GM19193 (cell line): ENCODE results near the gene COPB2.

Experiments used
- POLR2A ChIP-seq: IDR thresholded peaks from 4 replicates; pipeline ENCODE4 v1.6.1; 2011; ENCODE audit not compliant: insufficient read depth, insufficient read length; ENCODE audit errors: extremely low read depth

The COPB2 gene

DNA sequence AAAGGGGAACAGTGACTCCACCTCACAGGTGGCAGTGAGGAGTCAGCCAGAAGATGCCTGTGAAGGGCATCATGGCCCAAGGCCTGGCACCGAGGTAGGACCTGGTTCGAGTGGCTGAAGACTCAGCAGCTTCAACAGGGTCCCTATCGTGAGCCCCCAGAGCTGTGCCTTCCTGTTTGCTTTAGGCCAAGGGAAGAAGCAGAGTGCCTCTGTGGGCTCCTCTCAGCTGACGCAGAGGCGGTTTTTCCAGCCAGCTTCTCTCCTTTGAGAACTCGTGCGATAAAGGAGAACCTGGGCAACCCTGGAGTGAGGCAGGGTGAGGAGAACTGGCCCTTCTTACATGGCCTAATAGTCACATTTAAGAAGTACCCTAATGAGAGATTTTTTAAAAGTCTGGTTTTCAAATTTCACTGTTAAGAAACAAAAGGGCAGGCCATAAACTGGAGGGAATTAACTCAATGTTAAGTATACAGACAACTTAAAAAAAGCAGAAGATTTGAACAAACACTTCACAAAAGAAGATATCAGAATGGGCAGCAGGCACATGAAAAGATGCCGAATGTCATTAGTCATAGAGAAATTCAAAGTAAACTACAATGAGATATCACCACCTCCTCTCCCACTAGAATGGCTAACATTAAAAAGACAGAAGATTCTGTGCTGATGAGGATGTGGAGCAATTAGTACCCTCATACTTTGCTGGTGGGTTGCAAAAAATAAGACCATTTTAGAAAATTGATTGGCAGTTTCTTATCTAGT lies 68.7 kb downstream of the COPB2 start:
- TF ChIP-seq POLR2A = no peak

DNA sequence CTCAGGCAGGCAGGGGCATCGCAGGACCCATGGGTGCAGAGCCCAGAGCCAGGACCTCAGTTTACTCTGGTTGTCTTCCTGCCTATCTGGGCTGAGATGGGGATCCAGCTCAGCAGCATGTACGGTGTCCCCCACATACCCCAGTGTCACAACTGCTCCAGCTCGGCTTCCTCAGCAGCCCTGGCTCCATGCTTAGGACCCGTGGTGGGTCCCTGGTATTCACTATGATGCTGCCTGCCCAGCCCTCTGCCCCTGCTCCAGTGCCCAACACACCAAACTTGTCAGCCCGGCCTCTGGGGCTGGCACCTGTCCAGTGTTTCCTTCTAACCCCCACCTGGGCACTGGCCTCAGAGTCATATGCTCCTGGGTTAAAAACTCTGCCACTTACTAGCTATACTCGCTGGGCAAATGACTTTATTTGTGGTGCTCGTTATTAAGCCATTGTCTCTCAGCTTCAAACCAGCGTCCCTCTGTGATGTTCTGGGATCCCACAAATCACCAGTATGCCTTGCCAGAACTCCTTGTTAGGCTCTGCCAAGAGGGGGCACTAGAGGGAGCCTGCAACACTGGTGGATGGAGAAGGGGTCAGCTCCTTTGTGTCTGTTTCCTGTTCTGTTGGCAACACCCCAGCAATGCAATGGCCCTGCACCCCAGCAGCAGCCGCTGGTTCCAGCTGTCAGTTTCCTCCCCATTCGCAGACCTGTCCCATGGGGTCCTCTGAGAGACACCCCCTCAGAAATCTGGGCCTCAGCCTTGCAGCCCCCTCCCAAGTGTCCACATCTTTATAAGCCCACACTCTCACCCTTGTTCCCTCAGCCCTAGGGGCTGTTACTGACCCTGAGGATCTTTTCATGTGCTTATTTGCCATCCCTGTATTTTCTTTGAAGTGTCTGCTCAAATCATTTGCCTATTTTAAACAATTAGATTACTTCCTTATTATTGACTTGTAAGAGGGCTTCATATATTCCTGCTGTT lies 69.7 kb downstream of the COPB2 start:
- TF ChIP-seq POLR2A = no peak

DNA sequence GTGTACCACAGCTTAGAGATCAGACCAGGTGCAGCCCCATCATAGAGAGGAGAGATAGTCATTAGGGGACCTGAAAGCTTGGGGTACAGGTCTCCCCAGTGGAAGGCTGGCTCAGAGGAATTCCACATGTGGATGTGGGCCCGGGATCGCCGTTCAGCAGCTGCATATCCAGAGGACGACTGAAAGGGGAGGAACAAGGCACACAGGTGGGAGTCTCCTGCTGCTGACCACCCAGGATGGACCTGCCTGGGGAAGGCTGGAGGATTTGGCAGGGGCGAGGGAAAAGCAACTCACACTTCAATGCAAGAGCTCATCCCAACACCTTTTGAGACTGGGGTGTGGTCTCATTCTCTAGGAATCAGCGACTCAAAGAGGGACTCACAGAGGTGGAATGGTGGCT lies 70.6 kb downstream of the COPB2 start:
- no peak for TF ChIP-seq POLR2A

DNA sequence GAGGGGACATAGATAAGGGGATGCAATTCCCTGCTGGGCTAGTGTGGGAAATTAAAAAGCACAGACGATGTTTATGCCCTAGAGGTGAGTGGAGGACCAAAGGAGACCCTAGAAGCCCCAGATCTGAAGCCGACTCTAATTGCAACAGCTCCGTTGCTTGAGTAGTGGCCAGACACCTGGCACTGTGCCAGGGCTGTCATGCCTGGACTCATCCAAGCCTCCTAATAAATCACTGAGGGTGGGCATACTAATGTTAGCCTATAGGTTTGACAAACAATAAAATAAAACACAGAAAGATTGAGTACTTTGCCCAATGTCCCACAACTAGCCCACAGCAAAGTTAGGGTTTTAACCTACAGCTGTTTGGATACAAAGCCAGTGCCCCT lies 71.0 kb downstream of the COPB2 start:
- no peak for TF ChIP-seq POLR2A

DNA sequence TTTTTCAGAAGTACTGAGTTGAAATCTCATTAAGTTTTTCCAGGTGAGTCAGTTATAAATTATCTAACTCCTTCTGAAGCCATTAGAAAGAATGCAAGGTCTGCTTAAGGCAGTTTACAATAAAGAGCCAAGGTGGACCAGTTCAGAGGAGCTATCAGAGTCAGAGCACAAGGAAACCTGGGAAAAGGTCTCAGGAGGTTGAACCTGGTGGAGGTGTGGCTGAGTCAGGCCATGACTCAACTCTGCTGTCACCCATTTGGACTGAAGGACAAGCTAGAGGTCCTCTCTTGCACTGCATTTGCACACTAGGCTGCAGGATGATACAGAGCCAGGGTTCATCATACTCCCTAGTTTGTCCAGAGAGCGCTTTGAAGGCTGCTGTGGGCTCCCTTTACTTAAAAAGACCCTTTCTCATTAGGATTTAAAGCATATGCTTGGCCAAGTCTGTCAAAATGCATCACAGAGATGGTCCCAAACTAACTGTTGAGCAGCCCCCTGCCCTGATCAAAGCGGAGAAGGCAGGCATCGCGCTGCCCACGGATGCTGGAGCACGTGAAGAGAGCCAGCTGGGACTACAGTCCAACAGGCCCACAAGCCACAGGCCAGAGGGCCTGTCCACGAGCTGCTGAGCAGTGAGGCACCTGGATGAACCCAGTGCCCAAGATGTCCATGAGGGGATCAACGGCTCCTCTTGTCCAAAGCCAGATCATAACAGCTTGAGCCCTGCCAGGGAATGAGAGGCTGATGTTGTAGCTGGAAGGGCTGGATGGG lies 71.6 kb downstream of the COPB2 start:
- TF ChIP-seq POLR2A = no peak

DNA sequence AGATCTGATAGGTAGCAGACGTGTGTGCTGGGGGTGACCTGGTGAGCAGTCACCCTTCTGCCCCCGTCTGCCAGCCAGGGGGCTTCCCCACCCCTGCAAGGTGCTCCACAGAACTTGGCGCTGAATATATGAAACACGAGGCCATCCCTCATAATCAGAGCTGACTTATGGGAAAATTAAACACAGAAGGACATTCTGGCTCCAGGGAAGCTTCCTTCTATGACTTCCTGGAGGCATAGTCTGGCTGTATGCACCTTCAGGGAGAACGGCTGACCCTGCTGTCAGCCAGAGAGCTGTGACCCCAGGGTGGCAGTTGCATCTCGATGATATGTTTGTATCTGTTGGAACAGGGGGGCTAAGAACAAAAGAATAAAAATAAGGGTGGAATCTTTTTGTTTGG lies 72.2 kb downstream of the COPB2 start:
- no peak for TF ChIP-seq POLR2A

GRCh38 chr3:139313921-139314320 lies 75.5 kb downstream of the COPB2 start:
- TF ChIP-seq POLR2A = no peak

DNA sequence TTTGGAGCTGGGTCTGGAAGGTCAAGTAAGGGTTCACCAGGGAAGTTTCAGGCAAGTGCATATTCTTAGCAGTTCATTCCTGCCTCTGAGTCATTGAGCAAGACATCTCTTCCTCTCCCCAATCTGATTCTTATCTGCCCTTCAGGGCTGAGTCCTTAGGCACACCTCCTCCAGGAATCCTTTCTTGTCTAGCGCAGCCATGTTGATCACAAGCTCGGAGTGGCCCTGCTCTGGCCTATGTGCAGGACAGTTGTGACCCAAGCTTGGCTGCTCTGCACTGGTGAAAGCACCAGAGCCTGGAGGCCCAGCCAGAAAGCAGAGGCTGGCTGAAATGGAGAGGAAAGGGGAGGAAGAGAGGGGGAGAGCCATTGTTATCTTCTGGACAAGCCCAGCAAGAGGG lies 76.5 kb downstream of the COPB2 start:
- TF ChIP-seq POLR2A = no peak

DNA sequence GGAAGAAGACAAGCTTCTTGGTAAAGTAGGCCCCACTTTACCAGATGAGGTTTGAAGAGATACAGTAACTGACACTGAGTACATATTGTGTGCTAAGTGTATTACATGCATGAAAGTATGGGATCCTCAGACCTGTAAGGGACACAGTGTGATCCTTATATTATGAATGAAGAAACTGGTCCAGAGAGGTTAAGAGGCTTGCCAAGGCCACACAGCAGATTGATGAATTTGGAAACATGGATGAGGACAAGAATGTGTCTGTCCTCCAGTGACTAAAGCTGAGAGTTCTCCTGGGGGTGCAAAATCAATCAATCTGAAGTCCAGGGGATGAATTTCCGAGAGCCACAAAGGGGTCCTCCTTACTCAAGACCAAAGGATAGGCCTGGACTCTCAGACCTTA lies 77.0 kb downstream of the COPB2 start:
- TF ChIP-seq POLR2A = no peak

- no peak for TF ChIP-seq POLR2A
These were observed 77.9 kb downstream of the COPB2 start for GRCh38 chr3:139311557-139311956.

- TF ChIP-seq POLR2A = no peak
These were observed 78.9 kb downstream of the COPB2 start for GRCh38 chr3:139310474-139310933.

DNA sequence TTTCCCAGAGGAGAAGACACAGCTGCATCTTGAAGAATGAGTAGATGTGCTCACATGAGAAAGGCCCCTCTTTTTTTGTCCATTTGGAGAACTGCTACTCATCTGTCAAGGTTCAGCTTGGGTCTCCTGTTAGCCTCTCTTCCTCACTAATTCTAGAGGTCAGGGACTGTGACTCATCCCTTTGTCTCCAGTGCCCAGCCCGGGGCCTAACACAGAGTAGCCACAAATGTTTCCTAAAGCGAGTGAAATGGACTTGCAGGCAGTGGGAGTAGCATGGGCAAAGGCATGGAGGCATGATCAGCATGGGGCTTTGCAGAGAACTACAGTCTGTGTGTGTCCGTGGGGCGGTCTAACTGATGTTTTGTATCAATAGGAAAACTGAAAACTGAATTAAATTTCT lies 79.6 kb downstream of the COPB2 start:
- TF ChIP-seq POLR2A = no peak

GRCh38 chr3:139309061-139309591 lies 80.3 kb downstream of the COPB2 start:
- TF ChIP-seq POLR2A = no peak

DNA sequence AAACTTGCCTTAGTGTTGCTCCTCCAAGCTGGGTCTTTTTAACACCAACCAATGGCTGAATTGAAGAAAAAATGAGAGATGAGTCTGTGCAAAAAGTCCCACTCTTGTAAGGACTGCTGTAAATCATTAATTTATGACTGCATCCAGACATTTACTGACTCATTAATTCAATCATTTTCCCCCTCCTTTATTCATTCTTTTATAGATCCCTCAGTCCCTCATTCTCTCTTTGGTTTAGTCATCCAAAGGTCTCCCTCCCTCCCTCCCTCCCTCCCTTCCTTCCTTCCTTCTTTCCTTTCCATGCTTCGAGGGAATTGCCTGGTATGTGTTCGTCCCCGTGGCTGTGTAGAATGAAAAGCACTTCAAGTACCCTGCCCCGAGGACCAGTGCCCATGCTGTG lies 80.9 kb downstream of the COPB2 start:
- no peak for TF ChIP-seq POLR2A
